Measurements from ENCODE around the gene WNT8B. TPM values are rescaled to one million over a fixed set of nuclear protein-coding genes. Genes with fewer than 3 reads are reported as not detected.

Gene WNT8B
- total RNA-seq, 4 donors from 2014 or later = not detected

GRCh38 chr10:100509241-100509840, 46.5 kb downstream of the WNT8B start:
- TF ChIP-seq POLR2A (IDR thresholded peaks at IDR 0.05) (no peak), CTCF (IDR thresholded peaks at IDR 0.05) (no peak), EP300 (IDR thresholded peaks at IDR 0.05) (no peak), POLR2AphosphoS5 (IDR thresholded peaks at IDR 0.05) (no peak)
- ATAC-seq = no peak
- Histone ChIP-seq H3K27ac (no peak overlapping the region), H3K27me3 (no peaks in the 10 kb centered on the region), H3K4me3 (no peak overlapping the region), H3K36me3 (peaks cover 0 to 97% of the 10 kb centered on the region in 2 donors), H3K4me1 (no peaks in the 10 kb centered on the region), H3K9me3 (no peaks in the 10 kb centered on the region)
- 66 to 78% methylated on average over 6 to 8 of the region's 8 CpGs for WGBS, 2 donors (ENCODE audit: low coverage in 1 of 2)

- no peak overlapping the region for H3K27ac ChIP-seq
- H3K9me3 ChIP-seq = no peaks in the 10 kb centered on the region
- peaks cover 0 to 97% of the 10 kb centered on the region in 2 donors for H3K36me3 ChIP-seq
- H3K4me3 ChIP-seq = no peak overlapping the region
- no peak for ATAC-seq
- H3K27me3 ChIP-seq = no peaks in the 10 kb centered on the region
- TF ChIP-seq POLR2A (IDR thresholded peaks at IDR 0.05) = no peak
- no peak for TF ChIP-seq EP300 (IDR thresholded peaks at IDR 0.05)
- TF ChIP-seq CTCF (IDR thresholded peaks at IDR 0.05) = no peak
- 74 to 85% methylated on average over 5 to 6 of the region's 7 CpGs for WGBS, 2 donors (ENCODE audit: low coverage in 1 of 2)
- H3K4me1 ChIP-seq = no peaks in the 10 kb centered on the region
Measured at GRCh38 chr10:100510533-100511308, 47.9 kb downstream of the WNT8B start.

- H3K4me1 ChIP-seq = peaks cover 0 to 20% (median 8%) of the 10 kb centered on the region in 3 donors
- no peak overlapping the region for H3K27ac ChIP-seq
- no peaks in the 10 kb centered on the region for H3K9me3 ChIP-seq
- 67 to 72% methylated on average over 2 to 3 of the region's 3 CpGs for WGBS, 2 donors (ENCODE audit: low coverage in 1 of 2)
- no peak for ATAC-seq
- no peaks in the 10 kb centered on the region for H3K27me3 ChIP-seq
- no peak overlapping the region for H3K4me3 ChIP-seq
- TF ChIP-seq POLR2AphosphoS5 (IDR thresholded peaks at IDR 0.05) (no peak), POLR2A (IDR thresholded peaks at IDR 0.05) (no peak), CTCF (IDR thresholded peaks at IDR 0.05) (no peak)
- H3K36me3 ChIP-seq = peaks cover 0 to 57% of the 10 kb centered on the region in 2 donors
Measured at GRCh38 chr10:100515612-100516011, 52.8 kb downstream of the WNT8B start.

GRCh38 chr10:100516847-100517246, 54.0 kb downstream of the WNT8B start:
- ATAC-seq = no peak
- no peak overlapping the region for H3K27ac ChIP-seq
- H3K9me3 ChIP-seq = no peaks in the 10 kb centered on the region
- WGBS, 2 donors (ENCODE audit: low coverage in 1 of 2) = 60% methylated on average over 1 of the region's 2 CpGs; no CpG with 5 or more reads in 1 of the 2 donors
- H3K4me1 ChIP-seq = peaks cover 0 to 20% (median 8%) of the 10 kb centered on the region in 3 donors
- no peak overlapping the region for H3K4me3 ChIP-seq
- TF ChIP-seq EP300 (IDR thresholded peaks at IDR 0.05) (no peak), CTCF (IDR thresholded peaks at IDR 0.05) (no peak), POLR2A (IDR thresholded peaks at IDR 0.05) (no peak), POLR2AphosphoS5 (IDR thresholded peaks at IDR 0.05) (no peak)
- H3K36me3 ChIP-seq = peaks cover 0 to 45% of the 10 kb centered on the region in 2 donors
- H3K27me3 ChIP-seq = no peaks in the 10 kb centered on the region

Measured in gastroesophageal sphincter (tissue), 4 donors.